Sigmoid colon (tissue), 4 donors: Measurements from ENCODE around the gene TMEM235.

Source experiments
- CTCF ChIP-seq, 4 experiments: fragments of 450-650 bp in 3 of 4; fragments of 200-600 bp in 1 of 4; IDR thresholded peaks; one replicate each; pipeline ENCODE4 v1.5.1; 2016 to 2019; ENCODE audit warnings: antibody characterized with exemption in 4 of 4, mild to moderate bottlenecking in 3 of 4, moderate library complexity in 2 of 4
- EP300 ChIP-seq, 4 donors: sonication (generic); formaldehyde crosslinking; IDR thresholded peaks; one replicate each; pipeline ENCODE4 v1.6.1; 2017; ENCODE audit warnings: antibody characterized with exemption in 4 of 4
- POLR2A ChIP-seq, 2 donors: fragments of 450-650 bp; IDR thresholded peaks; one replicate each; pipeline ENCODE4 v1.6.1; 2016; ENCODE audit warnings: antibody characterized with exemption in 2 of 2, mild to moderate bottlenecking in 2 of 2, moderate library complexity in 2 of 2

GRCh38 chr17:78258323-78259191, 27.1 kb downstream of the TMEM235 start:
- no peak for TF ChIP-seq CTCF (IDR thresholded peaks at IDR 0.05)
- TF ChIP-seq EP300 (IDR thresholded peaks at IDR 0.05): peak in 1 of 4 donors; percentile 66
- TF ChIP-seq POLR2A (IDR thresholded peaks at IDR 0.05): no peak
